Tibial nerve (tissue), 4 donors: ENCODE results near the gene BACH1. TPM values are rescaled to one million over a fixed set of nuclear protein-coding genes. Genes with fewer than 3 reads are reported as not detected.

Source experiments
- DNase-seq, 2 donors: peaks; one replicate each; pipeline ENCODE4 v3.0.0-alpha.2; 2019; ENCODE audit warnings: low spot score in 2 of 2
- H3K27ac ChIP-seq, 4 donors: fragments of 200-600 bp; sonication (generic) in 3 of 4; one replicate each; pipeline ENCODE4 v1.5.1; 2017 to 2019; ENCODE audit warnings: mild to moderate bottlenecking in 1 of 4
- H3K27me3 ChIP-seq, 2 donors: fragments of 200-600 bp; sonication (generic) in 1 of 2; one replicate each; pipeline versions ENCODE4 v1.5.1 to v1.6.0; 2017 to 2019
- H3K36me3 ChIP-seq, 3 donors: fragments of 200-600 bp; sonication (generic); one replicate each; pipeline ENCODE4 v1.5.1; 2018 to 2019
- H3K4me1 ChIP-seq, 4 donors: fragments of 200-600 bp; sonication (generic) in 3 of 4; one replicate each; pipeline ENCODE4 v1.5.1; 2017 to 2019
- H3K4me3 ChIP-seq, 4 donors: fragments of 200-600 bp; sonication (generic) in 3 of 4; one replicate each; pipeline ENCODE4 v1.5.1; 2017 to 2019; ENCODE audit warnings: mild to moderate bottlenecking in 1 of 4, moderate library complexity in 1 of 4
- H3K9me3 ChIP-seq, 4 donors: fragments of 200-600 bp; sonication (generic) in 3 of 4; one replicate each; pipeline ENCODE4 v1.5.1; 2017 to 2019
- CTCF ChIP-seq, 5 experiments: fragments of 200-600 bp in 3 of 5; fragments of 450-650 bp in 2 of 5; sonication (generic) in 3 of 5; IDR thresholded peaks; one replicate each; pipeline ENCODE4 v1.5.1; 2016 to 2019; ENCODE audit warnings: antibody characterized with exemption in 5 of 5, mild to moderate bottlenecking in 3 of 5, moderate library complexity in 2 of 5
- EP300 ChIP-seq, 2 donors: sonication (generic); formaldehyde crosslinking; IDR thresholded peaks; one replicate each; pipeline ENCODE4 v1.6.1; 2017; ENCODE audit warnings: antibody characterized with exemption in 2 of 2, mild to moderate bottlenecking in 1 of 2
- POLR2A ChIP-seq, 2 donors: fragments of 450-650 bp; IDR thresholded peaks; one replicate each; pipeline ENCODE4 v1.6.1; 2017; ENCODE audit warnings: antibody characterized with exemption in 2 of 2, mild to moderate bottlenecking in 2 of 2, moderate library complexity in 2 of 2
- WGBS, 2 donors: methylation state at CpG; one replicate each; pipeline ENCODE4 v1.1.5; 2018; 5-methylcytosine and 5-hydroxymethylcytosine counted together
- total RNA-seq, 4 donors: library from RNA; depleted of rRNA; stranded (reverse); fragments of >200 nt; gene quantifications; one replicate each; pipeline ENCODE4 v1.1.0, GENCODE V29; 2016

The BACH1 gene
- total RNA-seq, 4 donors from 2014 or later: 38.0 to 46.5 (median 39.9) TPM

- no peak for DNase-seq
- WGBS, 2 donors: 54 to 62% methylated on average over 4 of the region's 4 CpGs
- H3K4me3 ChIP-seq: no peak overlapping the region
- peaks cover 0 to 10% (median 0%) of the 10 kb centered on the region in 3 donors for H3K36me3 ChIP-seq
- peak overlapping the region in 2 of 4 donors; percentile 44 to 62 for H3K27ac ChIP-seq
- peaks cover 0 to 55% (median 13%) of the 10 kb centered on the region in 4 donors for H3K4me1 ChIP-seq
- TF ChIP-seq CTCF (IDR thresholded peaks at IDR 0.05) (no peak), EP300 (IDR thresholded peaks at IDR 0.05) (no peak), POLR2A (IDR thresholded peaks at IDR 0.05) (no peak)
- no peaks in the 10 kb centered on the region for H3K9me3 ChIP-seq
- no peaks in the 10 kb centered on the region for H3K27me3 ChIP-seq
Measured at GRCh38 chr21:29343519-29343918, 44.8 kb downstream of the BACH1 start.

- Histone ChIP-seq H3K27ac (no peak overlapping the region), H3K4me3 (no peak overlapping the region)
Measured at GRCh38 chr21:29346281-29346680, 47.6 kb downstream of the BACH1 start.

DNA sequence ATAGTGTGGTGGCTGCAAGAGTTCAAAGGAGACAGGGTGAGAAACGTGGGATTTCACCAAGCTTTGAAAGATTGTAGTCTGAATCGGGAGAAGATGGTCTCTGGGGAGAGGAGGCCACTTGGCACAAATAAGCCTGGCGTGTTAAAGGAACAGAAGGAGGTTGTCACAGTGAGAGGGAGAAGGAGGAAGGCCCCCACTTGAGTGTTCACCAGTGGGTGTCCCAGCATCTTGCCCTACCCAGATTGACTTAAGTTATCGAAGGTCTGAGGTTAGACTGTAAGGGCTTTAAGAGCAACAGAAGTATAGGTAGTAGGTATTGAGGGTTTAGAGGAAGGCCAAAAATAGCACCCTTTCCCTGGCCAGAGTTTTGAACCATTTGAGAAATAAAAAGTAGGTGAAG lies 48.0 kb downstream of the BACH1 start:
- H3K9me3 ChIP-seq: no peaks in the 10 kb centered on the region
- TF ChIP-seq POLR2A (IDR thresholded peaks at IDR 0.05): no peak
- no peak for TF ChIP-seq EP300 (IDR thresholded peaks at IDR 0.05)
- TF ChIP-seq CTCF (IDR thresholded peaks at IDR 0.05): no peak
- peak overlapping the region in 1 of 4 donors; percentile 38 for H3K27ac ChIP-seq
- peaks cover 0 to 45% (median 13%) of the 10 kb centered on the region in 4 donors for H3K4me1 ChIP-seq
- no peaks in the 10 kb centered on the region for H3K27me3 ChIP-seq
- no peak overlapping the region for H3K4me3 ChIP-seq
- WGBS, 2 donors: 80 to 89% methylated on average over 4 of the region's 4 CpGs
- peaks cover 0 to 10% (median 0%) of the 10 kb centered on the region in 3 donors for H3K36me3 ChIP-seq
- no peak for DNase-seq

More at GRCh38 chr21:29346281-29346680, 47.6 kb downstream of the BACH1 start:
- TF ChIP-seq EP300 (IDR thresholded peaks at IDR 0.05): no peak
- no peak for TF ChIP-seq POLR2A (IDR thresholded peaks at IDR 0.05)
- TF ChIP-seq CTCF (IDR thresholded peaks at IDR 0.05): no peak
- Histone ChIP-seq H3K4me1 (peaks cover 0 to 49% (median 13%) of the 10 kb centered on the region in 4 donors), H3K36me3 (peaks cover 0 to 10% (median 0%) of the 10 kb centered on the region in 3 donors), H3K9me3 (no peaks in the 10 kb centered on the region), H3K27me3 (no peaks in the 10 kb centered on the region)
- DNase-seq: no peak
- WGBS, 2 donors: 92 to 94% methylated on average over 3 of the region's 3 CpGs

GRCh38 chr21:29347274-29347681 lies 48.6 kb downstream of the BACH1 start:
- Histone ChIP-seq H3K4me3 (no peak overlapping the region), H3K36me3 (peaks cover 0 to 13% (median 0%) of the 10 kb centered on the region in 3 donors), H3K9me3 (no peaks in the 10 kb centered on the region), H3K27ac (peak overlapping the region in 1 of 4 donors; percentile 38), H3K27me3 (no peaks in the 10 kb centered on the region), H3K4me1 (peaks cover 0 to 40% (median 13%) of the 10 kb centered on the region in 4 donors)
- TF ChIP-seq CTCF (IDR thresholded peaks at IDR 0.05): no peak
- TF ChIP-seq POLR2A (IDR thresholded peaks at IDR 0.05): no peak
- peak in 1 of 2 donors; percentile 14 for TF ChIP-seq EP300 (IDR thresholded peaks at IDR 0.05)
- 46 to 49% methylated on average over 4 of the region's 4 CpGs for WGBS, 2 donors
- peak in 1 of 2 donors; percentile 16 for DNase-seq

- H3K4me1 ChIP-seq: peaks cover 0 to 22% (median 13%) of the 10 kb centered on the region in 4 donors
- DNase-seq: no peak
- 84 to 90% methylated on average over 4 of the region's 4 CpGs for WGBS, 2 donors
- H3K27me3 ChIP-seq: no peaks in the 10 kb centered on the region
- H3K36me3 ChIP-seq: peaks cover 0 to 28% (median 0%) of the 10 kb centered on the region in 3 donors
- TF ChIP-seq CTCF (IDR thresholded peaks at IDR 0.05) (no peak), POLR2A (IDR thresholded peaks at IDR 0.05) (no peak), EP300 (IDR thresholded peaks at IDR 0.05) (no peak)
- peaks cover 0 to 3% (median 0%) of the 10 kb centered on the region in 4 donors for H3K9me3 ChIP-seq
- H3K4me3 ChIP-seq: no peak overlapping the region
- H3K27ac ChIP-seq: no peak overlapping the region
Measured at GRCh38 chr21:29349702-29350101, 51.0 kb downstream of the BACH1 start.
